ENCODE measurements around the gene IDH3A. TPM values are rescaled to one million over a fixed set of nuclear protein-coding genes. Genes with fewer than 3 reads are reported as not detected.

The IDH3A gene
- total RNA-seq, 1 donor from 2014 or later: 78.3 TPM

DNA sequence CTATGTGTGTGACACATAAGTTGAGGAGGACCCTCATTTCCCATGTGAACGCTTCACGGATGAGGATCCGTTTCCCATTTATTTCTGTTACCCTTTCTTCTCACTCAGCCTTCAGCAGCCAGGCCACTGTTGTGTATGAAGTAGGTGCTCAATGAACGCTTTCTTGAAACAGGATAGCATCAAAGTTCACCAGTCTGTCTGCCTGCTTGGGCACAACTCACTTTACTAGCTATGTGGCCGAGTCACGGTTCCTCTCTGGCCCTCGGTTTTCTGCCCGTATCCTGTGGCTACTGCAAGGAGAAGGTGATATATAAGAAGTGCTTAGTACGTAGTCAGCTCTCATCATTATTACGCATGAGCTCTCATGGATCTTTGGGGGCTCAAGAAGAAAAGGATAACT is 62.8 kb downstream of the IDH3A start:
- peaks cover 6% of the 10 kb centered on the region for H3K27me3 ChIP-seq (ENCODE audit: low read depth)
- DNase-seq: no peak
- no peaks in the 10 kb centered on the region for H3K9me3 ChIP-seq
- no peak overlapping the region for H3K4me3 ChIP-seq
- ATAC-seq: no peak
- no peaks in the 10 kb centered on the region for H3K36me3 ChIP-seq
- TF ChIP-seq, protein P1, sequence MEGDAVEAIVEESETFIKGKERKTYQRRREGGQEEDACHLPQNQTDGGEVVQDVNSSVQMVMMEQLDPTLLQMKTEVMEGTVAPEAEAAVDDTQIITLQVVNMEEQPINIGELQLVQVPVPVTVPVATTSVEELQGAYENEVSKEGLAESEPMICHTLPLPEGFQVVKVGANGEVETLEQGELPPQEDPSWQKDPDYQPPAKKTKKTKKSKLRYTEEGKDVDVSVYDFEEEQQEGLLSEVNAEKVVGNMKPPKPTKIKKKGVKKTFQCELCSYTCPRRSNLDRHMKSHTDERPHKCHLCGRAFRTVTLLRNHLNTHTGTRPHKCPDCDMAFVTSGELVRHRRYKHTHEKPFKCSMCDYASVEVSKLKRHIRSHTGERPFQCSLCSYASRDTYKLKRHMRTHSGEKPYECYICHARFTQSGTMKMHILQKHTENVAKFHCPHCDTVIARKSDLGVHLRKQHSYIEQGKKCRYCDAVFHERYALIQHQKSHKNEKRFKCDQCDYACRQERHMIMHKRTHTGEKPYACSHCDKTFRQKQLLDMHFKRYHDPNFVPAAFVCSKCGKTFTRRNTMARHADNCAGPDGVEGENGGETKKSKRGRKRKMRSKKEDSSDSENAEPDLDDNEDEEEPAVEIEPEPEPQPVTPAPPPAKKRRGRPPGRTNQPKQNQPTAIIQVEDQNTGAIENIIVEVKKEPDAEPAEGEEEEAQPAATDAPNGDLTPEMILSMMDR (IDR thresholded peaks at IDR 0.05): no peak
- intact Hi-C loops (cut with DNase I): no loop called here
- H3K27ac ChIP-seq: no peak overlapping the region
- no peaks in the 10 kb centered on the region for H3K4me1 ChIP-seq

DNA sequence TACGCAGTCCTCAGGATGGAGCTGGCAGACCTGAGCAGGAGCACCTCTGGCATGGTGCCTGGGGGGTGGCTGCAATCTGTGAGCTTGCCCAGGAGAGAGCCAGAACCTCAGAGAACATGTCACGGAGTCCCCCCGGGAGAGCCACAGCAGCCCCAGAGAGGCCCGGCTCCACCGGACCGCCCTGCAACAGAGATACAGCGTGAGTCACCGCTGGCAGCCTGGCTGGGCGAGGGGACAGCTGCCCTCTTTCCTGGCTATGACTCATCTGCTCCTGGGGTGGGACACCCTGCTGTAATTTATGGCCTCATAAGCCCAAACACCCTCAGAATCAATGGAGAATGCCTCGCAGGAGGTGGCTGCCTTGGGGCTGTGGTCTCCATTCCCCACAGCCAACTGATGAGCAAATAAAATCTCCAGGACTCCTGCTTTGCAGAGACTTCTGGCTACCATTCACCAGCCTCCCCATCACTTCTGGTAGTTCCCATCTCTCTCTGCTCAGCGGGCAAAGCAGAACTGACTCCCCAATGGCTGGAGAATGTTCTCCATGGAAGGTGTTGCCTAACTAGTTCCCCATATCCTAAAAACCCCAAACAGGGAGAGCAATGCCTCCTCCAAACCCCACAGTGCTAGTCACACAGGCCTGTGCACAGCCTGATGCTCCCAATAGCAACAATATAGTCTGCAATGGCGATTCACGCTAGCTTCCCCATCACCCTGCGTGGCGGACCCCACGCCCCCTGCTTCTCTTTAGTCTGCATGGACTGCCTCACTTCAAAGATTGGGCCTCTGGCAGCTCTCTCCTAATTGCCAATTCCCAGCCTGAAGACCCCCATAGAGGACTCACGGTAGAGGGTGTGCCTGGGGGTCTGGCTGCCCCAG is 63.6 kb downstream of the IDH3A start:
- ATAC-seq: no peak
- intact Hi-C loops (cut with DNase I): no loop called here
- H3K4me3 ChIP-seq: no peak overlapping the region
- TF ChIP-seq, protein P1 (IDR thresholded peaks at IDR 0.05): no peak
- no peaks in the 10 kb centered on the region for H3K9me3 ChIP-seq
- no peak overlapping the region for H3K27ac ChIP-seq
- DNase-seq: no peak
- H3K4me1 ChIP-seq: no peaks in the 10 kb centered on the region
- no peaks in the 10 kb centered on the region for H3K36me3 ChIP-seq
- peaks cover 6% of the 10 kb centered on the region for H3K27me3 ChIP-seq (ENCODE audit: low read depth)

DNA sequence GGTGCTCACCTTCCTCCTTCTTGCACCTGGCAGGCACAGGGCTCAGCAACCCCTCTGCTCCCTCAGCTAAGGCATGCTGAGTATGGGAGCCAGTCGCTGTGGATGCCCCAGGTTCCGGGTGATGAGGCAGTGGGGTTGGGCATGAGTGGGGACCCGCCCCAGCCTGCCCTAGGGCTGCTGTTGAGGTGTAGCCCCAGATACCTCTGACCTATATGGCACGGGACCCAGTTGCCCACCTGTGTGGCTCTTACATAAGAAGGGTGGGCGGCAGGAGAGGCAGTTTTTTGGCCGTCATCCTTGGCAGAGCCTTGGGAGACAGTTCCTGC is 64.2 kb downstream of the IDH3A start:
- no peak for DNase-seq
- Histone ChIP-seq H3K9me3 (no peaks in the 10 kb centered on the region), H3K27me3 (ENCODE audit: low read depth) (peaks cover 6% of the 10 kb centered on the region), H3K4me3 (no peak overlapping the region), H3K36me3 (no peaks in the 10 kb centered on the region), H3K27ac (no peak overlapping the region), H3K4me1 (no peaks in the 10 kb centered on the region)
- no peak for ATAC-seq
- TF ChIP-seq, protein P1 (IDR thresholded peaks at IDR 0.05): no peak
- intact Hi-C loops (cut with DNase I): no loop called here

DNA sequence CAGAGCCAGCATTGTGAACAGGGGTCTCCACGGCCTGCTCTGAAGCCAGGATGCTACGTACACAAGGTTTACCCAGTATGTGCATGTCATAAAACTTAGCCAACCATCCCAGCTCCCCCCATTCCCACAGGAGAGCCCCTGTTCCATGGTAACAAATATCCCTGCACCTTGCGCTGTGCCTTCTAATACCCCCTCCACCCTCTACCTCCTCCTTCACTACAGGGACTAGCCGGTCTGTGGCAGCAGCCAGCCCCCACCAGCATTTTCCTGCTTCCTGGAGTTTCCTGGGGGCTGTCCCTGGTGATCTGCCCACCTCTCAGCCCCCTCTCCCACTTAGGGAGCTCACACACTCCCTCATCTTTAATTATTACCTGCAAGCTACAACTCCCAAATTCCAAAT is 64.8 kb downstream of the IDH3A start:
- no peak overlapping the region for H3K27ac ChIP-seq
- no peaks in the 10 kb centered on the region for H3K9me3 ChIP-seq
- H3K4me1 ChIP-seq: no peaks in the 10 kb centered on the region
- no peaks in the 10 kb centered on the region for H3K36me3 ChIP-seq
- no peak overlapping the region for H3K4me3 ChIP-seq
- peaks cover 6% of the 10 kb centered on the region for H3K27me3 ChIP-seq (ENCODE audit: low read depth)
- ATAC-seq: no peak
- intact Hi-C loops (cut with DNase I): no loop called here
- no peak for DNase-seq
- TF ChIP-seq, protein P1 (IDR thresholded peaks at IDR 0.05): no peak

DNA sequence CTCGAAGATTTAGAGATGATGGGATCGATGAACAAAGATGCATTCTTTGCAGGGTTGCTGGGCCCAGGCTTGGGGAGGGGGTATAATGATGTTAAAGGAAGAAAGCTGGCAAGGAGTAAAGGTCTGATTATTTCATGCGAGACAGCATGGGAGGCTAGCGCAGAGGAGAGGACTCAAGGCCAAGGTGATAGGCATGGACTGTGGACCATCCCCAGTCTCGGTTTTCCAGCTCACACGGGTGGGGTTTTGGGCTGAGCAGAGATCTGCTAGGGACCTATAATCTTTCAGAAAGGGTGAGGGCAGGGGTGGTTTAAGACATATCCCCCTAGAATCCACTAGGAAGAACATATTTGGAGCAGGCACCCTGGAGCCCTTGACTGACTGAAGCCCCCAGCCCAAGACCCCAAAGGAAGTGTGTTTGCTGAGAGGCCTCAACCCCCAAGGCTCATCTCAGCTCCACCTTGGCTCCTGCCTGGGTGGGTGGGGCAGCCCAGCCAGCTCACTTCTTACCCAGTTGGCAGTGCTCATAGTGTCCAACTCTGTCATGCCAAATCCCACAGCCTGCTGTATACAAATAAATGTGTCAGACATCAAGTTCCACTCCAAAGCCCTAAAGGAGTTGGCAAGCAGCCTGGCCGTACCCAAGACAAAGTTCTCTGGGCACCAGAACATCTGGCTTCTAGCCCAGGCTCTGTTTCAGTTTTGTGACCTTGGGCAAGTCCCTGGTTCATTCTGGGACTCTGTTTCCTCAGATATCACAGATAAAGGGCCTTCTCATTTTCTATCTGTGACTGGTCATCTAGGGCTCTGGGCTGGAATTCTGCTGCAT is 67.3 kb downstream of the IDH3A start:
- H3K36me3 ChIP-seq: no peaks in the 10 kb centered on the region
- TF ChIP-seq, protein P1 (IDR thresholded peaks at IDR 0.05): no peak
- H3K9me3 ChIP-seq: no peaks in the 10 kb centered on the region
- H3K27me3 ChIP-seq (ENCODE audit: low read depth): peaks cover 6% of the 10 kb centered on the region
- no peaks in the 10 kb centered on the region for H3K4me1 ChIP-seq
- intact Hi-C loops (cut with DNase I): no loop called here
- no peak overlapping the region for H3K4me3 ChIP-seq
- DNase-seq: peak; percentile 61
- H3K27ac ChIP-seq: no peak overlapping the region
- ATAC-seq: peak; percentile 73 to 79
